A673 (cell line): Measurements from ENCODE around the gene SNED1.

ENCODE experiments used
- CTCF ChIP-seq: fragments of 300-800, 200-600 bp; sonication (generic); conservative IDR thresholded peaks from 2 replicates; pipeline ENCODE4 v1.5.1; 2017; ENCODE audit warnings: low read depth, mild to moderate bottlenecking, antibody characterized with exemption, low read length, moderate library complexity, mixed read lengths
- EZH2 ChIP-seq: fragments of 200-600 bp; sonication (generic); IDR thresholded peaks from 2 replicates; pipeline ENCODE4 v1.6.1; 2017; ENCODE audit warnings: borderline replicate concordance, low read depth, mild to moderate bottlenecking, mixed read lengths, antibody characterized with exemption, low read length; ENCODE audit not compliant: poor library complexity, severe bottlenecking

DNA sequence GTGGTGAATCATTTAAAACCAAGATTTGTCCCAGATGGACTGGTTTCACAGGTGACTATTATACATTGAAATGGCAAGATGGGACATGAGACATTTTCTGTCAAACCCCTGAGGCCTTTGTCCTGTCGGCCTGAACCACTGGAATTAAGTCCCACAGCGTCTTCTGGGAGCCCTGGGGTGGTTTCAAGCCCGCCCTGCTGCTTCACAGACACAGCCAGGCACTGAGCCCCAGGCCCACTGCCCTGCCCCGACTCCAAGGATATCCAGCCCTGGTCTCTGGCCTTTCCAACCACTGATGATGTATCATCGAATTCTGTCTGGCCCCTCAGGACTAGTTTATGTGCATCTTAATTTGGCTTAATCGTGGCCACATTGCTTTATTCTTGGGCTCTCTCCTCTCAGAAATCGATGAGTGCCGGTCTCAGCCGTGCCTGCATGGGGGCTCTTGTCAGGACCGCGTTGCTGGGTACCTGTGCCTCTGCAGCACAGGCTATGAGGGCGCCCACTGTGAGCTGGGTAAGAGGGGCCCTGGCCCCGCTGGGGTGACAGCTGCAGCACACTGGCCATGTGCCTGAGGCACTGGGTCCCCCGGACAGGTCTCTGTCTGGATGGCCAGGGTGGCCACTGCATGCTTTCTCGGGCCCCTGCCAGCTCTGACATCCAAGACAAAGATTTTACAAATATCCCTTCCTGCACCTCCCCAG lies 64.1 kb downstream of the SNED1 start:
- TF ChIP-seq CTCF (no peak), EZH2 (no peak)
